ENCODE data around the gene SLC35A1. TPM values are rescaled to one million over a fixed set of nuclear protein-coding genes. Genes with fewer than 3 reads are reported as not detected.

The SLC35A1 gene
- total and polyA plus RNA-seq, 2 of the 8 experiments (the other 6 are each of a cell fraction or from before 2014, with no cell fraction given): 4.7 to 9.2 TPM

DNA sequence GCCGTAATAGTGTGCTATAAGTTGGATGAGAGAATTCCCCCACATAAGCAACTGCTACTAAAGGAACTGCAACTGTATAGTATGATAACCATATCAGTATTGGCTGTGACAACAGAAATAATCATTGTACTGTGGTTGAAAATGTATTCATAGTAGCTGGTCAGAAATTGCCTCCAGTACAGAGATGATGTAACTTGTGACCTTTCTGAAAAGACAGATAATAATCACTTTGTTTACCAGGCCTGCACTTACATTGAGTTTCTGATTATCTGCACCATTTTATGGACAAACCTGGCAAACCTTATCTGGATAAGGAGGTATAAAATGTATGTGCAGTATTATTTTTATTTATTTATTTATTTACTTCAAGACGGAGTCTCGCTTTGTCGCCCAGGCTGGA is 46.0 kb upstream of the SLC35A1 start:
- no peak overlapping the region for H3K9ac ChIP-seq (replicated peaks in 1 of 4; ENCODE audit: extremely low read depth in 1 of 4, low read depth in 3 of 4, low read length in 3 of 4)
- no peak overlapping the region for H3K4me3 ChIP-seq (ENCODE audit: extremely low read depth in 1 of 4, insufficient read depth in 2 of 4, low read depth in 3 of 4, low read length in 4 of 4)
- no peak overlapping the region for H2BK12ac ChIP-seq (ENCODE audit: low read depth, low read length)
- no peaks in the 10 kb centered on the region for H3K27me3 ChIP-seq (replicated peaks in 1 of 4; ENCODE audit: control insufficient read depth in 3 of 4, extremely low read depth in 1 of 4, insufficient read depth in 3 of 4, low read length in 3 of 4)
- H3K79me1 ChIP-seq (ENCODE audit: low read depth, low read length): no peaks in the 10 kb centered on the region
- H3K4me2 ChIP-seq (ENCODE audit: insufficient read depth in 1 of 2, low read depth in 2 of 2, low read length in 2 of 2): no peak overlapping the region
- no peak overlapping the region for H4K8ac ChIP-seq (ENCODE audit: extremely low read depth, insufficient read depth, low read length)
- H3K56ac ChIP-seq (replicated peaks; ENCODE audit: insufficient read length, low read depth, low read length): no peak overlapping the region
- DNase-seq (ENCODE audit: low read depth in 1 of 2, low spot score in 2 of 2) (no peak), FAIRE-seq (no peak)
- no peak overlapping the region for H3K14ac ChIP-seq (ENCODE audit: insufficient read length)
- H3K18ac ChIP-seq (ENCODE audit: extremely low read depth, low read length): no peak overlapping the region
- H3K27ac ChIP-seq (ENCODE audit: low read depth, low read length): no peak overlapping the region
- H2BK15ac ChIP-seq (ENCODE audit: low read length): no peak overlapping the region
- H2AFZ ChIP-seq (ENCODE audit: low read length): no peak overlapping the region
- POLR2A ChIA-PET (ENCODE audit: partially characterized antibody): no interaction called here
- H3K4ac ChIP-seq (replicated peaks; ENCODE audit: insufficient read length, low read depth, low read length): no peak overlapping the region
- TF ChIP-seq POLR2AphosphoS5 (IDR thresholded peaks at IDR 0.05; ENCODE audit: low read depth, low read length) (no peak), NANOG (IDR thresholded peaks at IDR 0.05; ENCODE audit: insufficient read depth, low read depth, low read length, poor library complexity, severe bottlenecking) (no peak), POU5F1 (IDR thresholded peaks at IDR 0.05; ENCODE audit: low read depth, low read length) (no peak), CHD2 (IDR thresholded peaks at IDR 0.05; ENCODE audit: low read length) (no peak)
- H2AK5ac ChIP-seq (ENCODE audit: low read depth, low read length): no peak overlapping the region
- H2BK20ac ChIP-seq (ENCODE audit: low read length): no peak overlapping the region
- no peaks in the 10 kb centered on the region for H3K9me3 ChIP-seq (ENCODE audit: insufficient read depth in 2 of 2, low read depth in 1 of 2, low read length in 1 of 2)
- H4K20me1 ChIP-seq (replicated peaks in 1 of 2; ENCODE audit: control insufficient read depth in 1 of 2, insufficient read depth in 2 of 2, low read length in 2 of 2): no peaks in the 10 kb centered on the region
- no peak overlapping the region for H4K91ac ChIP-seq (replicated peaks; ENCODE audit: insufficient read length, low read length)
- H3K23me2 ChIP-seq (ENCODE audit: low read depth, low read length): no peaks in the 10 kb centered on the region
- H3K79me2 ChIP-seq (ENCODE audit: control insufficient read depth in 1 of 2, insufficient read depth in 2 of 2, low read length in 2 of 2): no peaks in the 10 kb centered on the region
- H2BK120ac ChIP-seq (replicated peaks; ENCODE audit: low read depth, low read length): no peak overlapping the region
- H2BK5ac ChIP-seq (ENCODE audit: low read depth, low read length): no peak overlapping the region
- H3K23ac ChIP-seq (ENCODE audit: insufficient read length): no peak overlapping the region
- no peaks in the 10 kb centered on the region for H3K4me1 ChIP-seq (replicated peaks in 1 of 4; ENCODE audit: control insufficient read depth in 3 of 4, insufficient read depth in 4 of 4, low read length in 3 of 4)
- CTCF ChIA-PET (ENCODE audit: partially characterized antibody): interaction anchor here (0.7 to 1.1 kb wide), 2 partner anchors 24 to 34 kb away, joined by 3 to 4 read pairs; no protein-coding TSS in a partner anchor
- no peaks in the 10 kb centered on the region for H3K36me3 ChIP-seq (ENCODE audit: control insufficient read depth in 2 of 4, insufficient read depth in 4 of 4, low read length in 3 of 4)
- no peak overlapping the region for H4K5ac ChIP-seq (ENCODE audit: insufficient read length, low read depth, low read length)
- WGBS, 2 experiments (ENCODE audit: extremely low coverage in 1 of 2, insufficient coverage in 1 of 2, insufficient read length in 1 of 2, insufficient replicate concordance in 2 of 2, low coverage in 1 of 2, low lambda C conversion rate in 2 of 2, missing lambda C conversion rate in 1 of 2): 90% methylated on average over 4 of the region's 4 CpGs; no CpG with 5 or more reads in 1 of the 2 experiments

Data from H1 (cell line).